ENCODE measurements around the gene PTPRD. TPM values are rescaled to one million over a fixed set of nuclear protein-coding genes. Genes with fewer than 3 reads are reported as not detected.

The PTPRD gene
- total and polyA plus RNA-seq, 4 donors: 97.4 to 229 (median 161) TPM

DNA sequence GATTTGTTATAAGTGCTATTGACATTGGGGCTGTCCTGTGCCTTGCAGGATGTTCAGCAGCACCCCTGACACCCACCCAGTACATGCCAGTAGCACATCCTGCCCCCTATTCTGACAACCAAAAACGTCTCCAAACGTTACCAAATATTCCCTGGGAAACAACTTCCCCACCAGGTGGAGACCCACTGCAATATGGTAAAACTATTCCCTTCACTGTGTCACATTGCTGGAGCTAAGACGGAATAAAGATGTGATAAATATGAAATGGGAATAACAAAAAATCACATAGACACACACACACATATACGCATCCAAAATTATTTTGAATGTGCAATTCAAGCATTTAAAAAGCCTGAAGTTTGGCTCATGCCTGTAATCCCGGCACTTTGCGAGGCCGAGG is 1939.0 kb downstream of the PTPRD start:
- H3K27ac ChIP-seq (ENCODE audit: low read depth, low read length): no peak overlapping the region
- H3K9me3 ChIP-seq (ENCODE audit: control insufficient read depth, insufficient read depth, low read length): no peaks in the 10 kb centered on the region
- H3K4me1 ChIP-seq (ENCODE audit: control insufficient read depth, insufficient read depth, low read length): peaks cover 4% of the 10 kb centered on the region
- H3K27me3 ChIP-seq (ENCODE audit: control insufficient read depth, insufficient read depth, low read length): no peaks in the 10 kb centered on the region
- DNase-seq (ENCODE audit: low read depth in 4 of 6, low spot score in 6 of 6): peak in 1 of 6 donors; percentile 35
- no peaks in the 10 kb centered on the region for H3K36me3 ChIP-seq (ENCODE audit: control insufficient read depth, insufficient read depth, low read length)
- WGBS (ENCODE audit: insufficient coverage): 69% methylated on average over 6 of the region's 7 CpGs
- H3K4me3 ChIP-seq (ENCODE audit: low read depth, low read length): no peak overlapping the region

DNA sequence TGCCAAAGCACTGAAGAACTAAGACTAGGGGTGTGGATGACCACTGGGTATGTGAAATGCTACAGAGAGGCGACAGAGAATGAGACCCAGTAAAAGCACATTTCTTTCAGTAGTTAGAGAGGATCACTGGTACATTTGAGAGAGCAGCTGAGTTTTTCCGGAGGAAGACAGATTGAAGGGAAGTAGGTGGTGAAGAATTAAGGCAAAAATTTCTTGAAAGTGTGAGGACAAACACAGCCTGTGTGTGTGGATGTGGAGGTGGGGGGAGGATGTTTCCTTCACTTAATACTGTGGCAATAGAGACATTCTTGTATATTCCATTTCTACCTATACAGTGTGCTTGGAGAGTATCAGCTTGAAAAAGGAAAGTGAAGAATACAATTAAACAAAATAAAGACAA is 1942.1 kb downstream of the PTPRD start:
- peak in 1 of 6 donors; percentile 71 for DNase-seq (ENCODE audit: low read depth in 4 of 6, low spot score in 6 of 6)
- Histone ChIP-seq H3K4me3 (ENCODE audit: low read depth, low read length) (no peak overlapping the region), H3K36me3 (ENCODE audit: control insufficient read depth, insufficient read depth, low read length) (no peaks in the 10 kb centered on the region), H3K9me3 (ENCODE audit: control insufficient read depth, insufficient read depth, low read length) (no peaks in the 10 kb centered on the region), H3K27me3 (ENCODE audit: control insufficient read depth, insufficient read depth, low read length) (no peaks in the 10 kb centered on the region), H3K27ac (ENCODE audit: low read depth, low read length) (no peak overlapping the region), H3K4me1 (ENCODE audit: control insufficient read depth, insufficient read depth, low read length) (no peaks in the 10 kb centered on the region)
- WGBS (ENCODE audit: insufficient coverage): 69% methylated on average over 2 of the region's 2 CpGs

DNA sequence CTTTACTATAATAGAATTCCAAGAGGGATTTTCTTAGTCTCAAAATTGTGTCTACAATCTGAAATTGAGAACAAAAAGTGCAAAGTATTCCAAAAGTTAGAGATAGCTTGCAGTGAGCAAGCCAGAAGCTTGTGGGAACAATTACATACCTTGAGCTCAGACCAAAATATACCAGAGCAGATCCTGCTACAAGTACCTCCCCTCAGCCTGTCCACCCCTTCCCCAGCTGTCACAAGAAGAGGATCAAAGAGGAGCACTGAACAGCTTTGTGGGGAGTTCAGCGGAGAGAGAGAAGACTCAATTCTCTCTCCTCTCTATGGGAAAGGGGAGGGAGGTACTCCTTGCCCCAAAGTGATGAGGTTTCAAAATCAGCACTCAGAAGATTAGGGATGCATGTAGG is 1944.1 kb downstream of the PTPRD start:
- H3K9me3 ChIP-seq (ENCODE audit: control insufficient read depth, insufficient read depth, low read length): no peaks in the 10 kb centered on the region
- H3K27me3 ChIP-seq (ENCODE audit: control insufficient read depth, insufficient read depth, low read length): no peaks in the 10 kb centered on the region
- no CpG with 5 or more reads among the region's 1 CpG for WGBS (ENCODE audit: insufficient coverage)
- no peak overlapping the region for H3K4me3 ChIP-seq (ENCODE audit: low read depth, low read length)
- DNase-seq (ENCODE audit: low read depth in 4 of 6, low spot score in 6 of 6): peak in 1 of 6 donors; percentile 49
- H3K27ac ChIP-seq (ENCODE audit: low read depth, low read length): no peak overlapping the region
- no peaks in the 10 kb centered on the region for H3K36me3 ChIP-seq (ENCODE audit: control insufficient read depth, insufficient read depth, low read length)
- H3K4me1 ChIP-seq (ENCODE audit: control insufficient read depth, insufficient read depth, low read length): no peaks in the 10 kb centered on the region

- peak in 1 of 6 donors; percentile 89 for DNase-seq (ENCODE audit: low read depth in 4 of 6, low spot score in 6 of 6)
- H3K27me3 ChIP-seq (ENCODE audit: control insufficient read depth, insufficient read depth, low read length): no peaks in the 10 kb centered on the region
- H3K4me3 ChIP-seq (ENCODE audit: low read depth, low read length): no peak overlapping the region
- no peaks in the 10 kb centered on the region for H3K9me3 ChIP-seq (ENCODE audit: control insufficient read depth, insufficient read depth, low read length)
- H3K36me3 ChIP-seq (ENCODE audit: control insufficient read depth, insufficient read depth, low read length): no peaks in the 10 kb centered on the region
- WGBS (ENCODE audit: insufficient coverage): no CpG with 5 or more reads among the region's 3 CpGs
- no peak overlapping the region for H3K27ac ChIP-seq (ENCODE audit: low read depth, low read length)
- H3K4me1 ChIP-seq (ENCODE audit: control insufficient read depth, insufficient read depth, low read length): no peaks in the 10 kb centered on the region
Measured at GRCh38 chr9:8668231-8668630, 1944.6 kb downstream of the PTPRD start.

DNA sequence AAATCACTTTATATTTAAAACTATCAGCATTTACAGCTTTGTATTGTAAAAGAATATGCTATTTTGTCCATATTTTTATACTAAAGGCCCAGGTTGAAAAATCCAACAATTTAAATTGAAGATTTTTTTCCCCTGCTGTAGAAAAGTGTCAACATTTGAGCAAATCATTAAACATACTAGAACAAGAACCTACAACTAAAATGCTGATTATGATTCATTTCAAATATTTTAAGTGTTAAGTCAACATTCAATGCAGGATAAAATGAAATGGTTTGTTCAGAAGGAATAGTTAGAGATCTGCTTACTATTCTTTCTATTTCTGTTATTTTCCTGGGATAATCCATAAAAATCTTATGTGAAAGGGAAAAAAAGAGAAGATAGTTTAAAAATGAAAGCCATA is 1946.7 kb downstream of the PTPRD start:
- H3K27ac ChIP-seq (ENCODE audit: low read depth, low read length): no peak overlapping the region
- DNase-seq (ENCODE audit: low read depth in 4 of 6, low spot score in 6 of 6): no peak
- no peak overlapping the region for H3K4me3 ChIP-seq (ENCODE audit: low read depth, low read length)
- no peaks in the 10 kb centered on the region for H3K27me3 ChIP-seq (ENCODE audit: control insufficient read depth, insufficient read depth, low read length)
- H3K36me3 ChIP-seq (ENCODE audit: control insufficient read depth, insufficient read depth, low read length): no peaks in the 10 kb centered on the region
- no peaks in the 10 kb centered on the region for H3K4me1 ChIP-seq (ENCODE audit: control insufficient read depth, insufficient read depth, low read length)
- no peaks in the 10 kb centered on the region for H3K9me3 ChIP-seq (ENCODE audit: control insufficient read depth, insufficient read depth, low read length)

DNA sequence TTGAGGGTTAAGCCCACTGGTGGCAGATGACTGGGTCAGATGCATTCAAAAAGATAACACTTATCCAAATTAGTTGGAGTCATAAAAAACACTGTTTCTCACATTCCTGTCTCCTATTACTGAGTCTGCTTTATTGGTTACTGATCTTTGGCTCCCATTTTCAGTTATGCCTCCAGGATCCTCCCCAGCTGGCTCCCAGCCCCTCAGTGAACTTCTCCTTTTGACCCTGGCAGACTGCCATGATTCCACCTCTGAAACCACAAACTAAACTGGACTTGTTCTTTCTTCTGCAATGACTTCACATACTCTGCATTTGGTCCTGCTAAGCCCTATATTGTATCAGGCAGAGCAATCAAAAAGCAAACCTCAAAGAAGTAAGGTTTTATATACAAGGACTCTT is 1952.4 kb downstream of the PTPRD start:
- DNase-seq (ENCODE audit: low read depth in 4 of 6, low spot score in 6 of 6): peak in 2 of 6 donors; percentile 68 to 79
- no peaks in the 10 kb centered on the region for H3K27me3 ChIP-seq (ENCODE audit: control insufficient read depth, insufficient read depth, low read length)
- no peak overlapping the region for H3K4me3 ChIP-seq (ENCODE audit: low read depth, low read length)
- H3K27ac ChIP-seq (ENCODE audit: low read depth, low read length): no peak overlapping the region
- no peaks in the 10 kb centered on the region for H3K9me3 ChIP-seq (ENCODE audit: control insufficient read depth, insufficient read depth, low read length)
- no peaks in the 10 kb centered on the region for H3K36me3 ChIP-seq (ENCODE audit: control insufficient read depth, insufficient read depth, low read length)
- no peaks in the 10 kb centered on the region for H3K4me1 ChIP-seq (ENCODE audit: control insufficient read depth, insufficient read depth, low read length)

- H3K36me3 ChIP-seq (ENCODE audit: control insufficient read depth, insufficient read depth, low read length): no peaks in the 10 kb centered on the region
- H3K4me3 ChIP-seq (ENCODE audit: low read depth, low read length): no peak overlapping the region
- H3K4me1 ChIP-seq (ENCODE audit: control insufficient read depth, insufficient read depth, low read length): no peaks in the 10 kb centered on the region
- no peak overlapping the region for H3K27ac ChIP-seq (ENCODE audit: low read depth, low read length)
- H3K9me3 ChIP-seq (ENCODE audit: control insufficient read depth, insufficient read depth, low read length): no peaks in the 10 kb centered on the region
- DNase-seq (ENCODE audit: low read depth in 4 of 6, low spot score in 6 of 6): peak in 1 of 6 donors; percentile 56
- H3K27me3 ChIP-seq (ENCODE audit: control insufficient read depth, insufficient read depth, low read length): no peaks in the 10 kb centered on the region
Measured at GRCh38 chr9:8659108-8659507, 1953.7 kb downstream of the PTPRD start.

GRCh38 chr9:8655071-8655470 is 1957.7 kb downstream of the PTPRD start:
- no CpG with 5 or more reads among the region's 2 CpGs for WGBS (ENCODE audit: insufficient coverage)
- Histone ChIP-seq H3K36me3 (ENCODE audit: control insufficient read depth, insufficient read depth, low read length) (no peaks in the 10 kb centered on the region), H3K9me3 (ENCODE audit: control insufficient read depth, insufficient read depth, low read length) (no peaks in the 10 kb centered on the region), H3K4me1 (ENCODE audit: control insufficient read depth, insufficient read depth, low read length) (peaks cover 2% of the 10 kb centered on the region), H3K27ac (ENCODE audit: low read depth, low read length) (no peak overlapping the region), H3K4me3 (ENCODE audit: low read depth, low read length) (no peak overlapping the region), H3K27me3 (ENCODE audit: control insufficient read depth, insufficient read depth, low read length) (no peaks in the 10 kb centered on the region)
- DNase-seq (ENCODE audit: low read depth in 4 of 6, low spot score in 6 of 6): no peak

DNA sequence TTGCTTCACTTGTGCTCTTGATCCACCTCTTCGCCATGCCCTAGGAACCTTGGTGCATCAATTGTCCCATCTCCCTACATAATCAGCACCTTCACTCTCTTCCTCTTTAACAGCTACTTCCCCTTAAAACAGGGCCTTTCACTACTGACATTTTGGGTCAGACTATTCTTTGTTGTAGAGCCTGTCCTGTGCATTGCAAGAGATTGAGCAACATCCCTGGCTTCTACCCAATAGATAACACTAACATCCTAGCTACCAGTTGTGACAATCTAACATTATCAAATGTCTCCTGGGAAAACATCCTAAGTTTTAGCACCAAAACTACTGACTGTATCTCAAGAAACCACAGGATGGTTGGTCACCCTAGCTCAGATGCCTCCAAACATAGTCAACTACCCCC is 1958.9 kb downstream of the PTPRD start:
- 100% methylated on average over 1 of the region's 1 CpG for WGBS (ENCODE audit: insufficient coverage)
- no peak overlapping the region for H3K4me3 ChIP-seq (ENCODE audit: low read depth, low read length)
- no peak overlapping the region for H3K27ac ChIP-seq (ENCODE audit: low read depth, low read length)
- no peaks in the 10 kb centered on the region for H3K36me3 ChIP-seq (ENCODE audit: control insufficient read depth, insufficient read depth, low read length)
- peaks cover 5% of the 10 kb centered on the region for H3K4me1 ChIP-seq (ENCODE audit: control insufficient read depth, insufficient read depth, low read length)
- H3K27me3 ChIP-seq (ENCODE audit: control insufficient read depth, insufficient read depth, low read length): no peaks in the 10 kb centered on the region
- no peaks in the 10 kb centered on the region for H3K9me3 ChIP-seq (ENCODE audit: control insufficient read depth, insufficient read depth, low read length)
- DNase-seq (ENCODE audit: low read depth in 4 of 6, low spot score in 6 of 6): no peak

GRCh38 chr9:8653111-8653510 is 1959.7 kb downstream of the PTPRD start:
- whole genome bisulfite sequencing (ENCODE audit: insufficient coverage): 80% methylated on average over 1 of the region's 2 CpGs
- Histone ChIP-seq H3K9me3 (ENCODE audit: control insufficient read depth, insufficient read depth, low read length) (no peaks in the 10 kb centered on the region), H3K4me3 (ENCODE audit: low read depth, low read length) (no peak overlapping the region), H3K4me1 (ENCODE audit: control insufficient read depth, insufficient read depth, low read length) (peaks cover 5% of the 10 kb centered on the region), H3K36me3 (ENCODE audit: control insufficient read depth, insufficient read depth, low read length) (no peaks in the 10 kb centered on the region), H3K27ac (ENCODE audit: low read depth, low read length) (no peak overlapping the region), H3K27me3 (ENCODE audit: control insufficient read depth, insufficient read depth, low read length) (no peaks in the 10 kb centered on the region)
- DNase-seq (ENCODE audit: low read depth in 4 of 6, low spot score in 6 of 6): no peak

All from spinal cord (tissue), 10 donors.